ENCODE measurements around the gene PCDHA11.
A peak's percentile ranks its signal among the peaks of the same experiment; 100 is the strongest.
"Not testable (repeated sequence)": the region's sequence is repeated elsewhere in the genome, so short reads cannot be mapped to it uniquely, and the experiment has no call there.

Gene PCDHA11

GRCh38 chr5:140849831-140850634, 18.7 kb upstream of the PCDHA11 start:
- not testable (repeated sequence) for DNase-seq

GRCh38 chr5:140855772-140856674, 12.7 kb upstream of the PCDHA11 start, which contains the start of gene PCDHA10:
Gene PCDHA10, plus strand, starts transcription at chr5:140855897. Its CDS starts 152 bp downstream, at chr5:140856049.
- DNase-seq, result peak; percentile 16

- DNase-seq, result no peak
Observed at GRCh38 chr5:140857177-140857986, 11.4 kb upstream of the PCDHA11 start.

- DNase-seq, result no peak
Observed at GRCh38 chr5:140857987-140858240, 10.8 kb upstream of the PCDHA11 start.

GRCh38 chr5:140862441-140863295, 6.1 kb upstream of the PCDHA11 start:
- no peak for DNase-seq

GRCh38 chr5:140869555-140869886, 764 bp downstream of the PCDHA11 start:
- no peak for DNase-seq

- DNase-seq, result no peak
Observed at GRCh38 chr5:140870221-140871201, 1.8 kb downstream of the PCDHA11 start.

GRCh38 chr5:140875085-140876065, 6.6 kb downstream of the PCDHA11 start, which contains the start of gene PCDHA12:
Gene PCDHA12, plus strand, starts transcription at chr5:140875308. Its CDS starts 165 bp downstream, at chr5:140875473.
- DNase-seq, result no peak

GRCh38 chr5:140876541-140877261, 7.9 kb downstream of the PCDHA11 start:
- not testable (repeated sequence) for DNase-seq

GRCh38 chr5:140877262-140877581, 8.5 kb downstream of the PCDHA11 start:
- DNase-seq, result no peak

- no peak for DNase-seq
Observed at GRCh38 chr5:140881889-140882590, 13.3 kb downstream of the PCDHA11 start, which contains the start of gene PCDHA13. Gene PCDHA13, plus strand, starts transcription at chr5:140882124. Its CDS starts 145 bp downstream, at chr5:140882269.

- DNase-seq, result peak; percentile 9
Observed at GRCh38 chr5:140882591-140882899, 13.8 kb downstream of the PCDHA11 start.

GRCh38 chr5:140883373-140883772, 14.6 kb downstream of the PCDHA11 start:
- no peak for DNase-seq

GRCh38 chr5:140883927-140884697, 15.4 kb downstream of the PCDHA11 start:
- no peak for DNase-seq

GRCh38 chr5:140916325-140916724, 47.6 kb downstream of the PCDHA11 start:
- DNase-seq, result no peak
